GM18502 (cell line): Measurements from ENCODE around the gene ANKRD36.
"Not testable (repeated sequence)": the region's sequence is repeated elsewhere in the genome, so short reads cannot be mapped to it uniquely, and the experiment has no call there.

ENCODE experiments used
- ATAC-seq: cut with Tn5 transposase; IDR thresholded peaks from one replicate; pipeline ENCODE4 v1.9.1; 2021; ENCODE audit warnings: mild to moderate bottlenecking; ENCODE audit not compliant: unreplicated experiment, poor library complexity

The ANKRD36 gene

GRCh38 chr2:97113050-97113881 is at the start of gene ANKRD36:
Gene ANKRD36 (plus strand): TSS chr2:97113153. CDS start chr2:97113740, 587 bp downstream.
- peak; percentile 96 for ATAC-seq

GRCh38 chr2:97066030-97066429 is 46.9 kb upstream of the ANKRD36 start:
- ATAC-seq, result not testable (repeated sequence)

- ATAC-seq, result no peak
Measured at GRCh38 chr2:97067279-97068004, 45.5 kb upstream of the ANKRD36 start.

- no peak for ATAC-seq
Measured at GRCh38 chr2:97068074-97068473, 44.9 kb upstream of the ANKRD36 start.

GRCh38 chr2:97068722-97069121 is 44.2 kb upstream of the ANKRD36 start:
- ATAC-seq, result not testable (repeated sequence)

GRCh38 chr2:97070915-97071314 is 42.0 kb upstream of the ANKRD36 start:
- not testable (repeated sequence) for ATAC-seq

GRCh38 chr2:97077213-97077612 is 35.7 kb upstream of the ANKRD36 start:
- ATAC-seq, result not testable (repeated sequence)

GRCh38 chr2:97080855-97081254 is 32.1 kb upstream of the ANKRD36 start:
- not testable (repeated sequence) for ATAC-seq

GRCh38 chr2:97082206-97082605 is 30.7 kb upstream of the ANKRD36 start:
- ATAC-seq, result not testable (repeated sequence)

GRCh38 chr2:97083516-97083915 is 29.4 kb upstream of the ANKRD36 start:
- ATAC-seq, result not testable (repeated sequence)

GRCh38 chr2:97085093-97085492 is 27.9 kb upstream of the ANKRD36 start:
- not testable (repeated sequence) for ATAC-seq

- not testable (repeated sequence) for ATAC-seq
Measured at GRCh38 chr2:97088706-97089105, 24.2 kb upstream of the ANKRD36 start.

- not testable (repeated sequence) for ATAC-seq
Measured at GRCh38 chr2:97092946-97093345, 20.0 kb upstream of the ANKRD36 start.

GRCh38 chr2:97093983-97094771 is 18.8 kb upstream of the ANKRD36 start:
- peak; percentile 25 for ATAC-seq

GRCh38 chr2:97094772-97095611 is 18.0 kb upstream of the ANKRD36 start, which contains the start of gene FAHD2B:
Gene FAHD2B (minus strand): TSS chr2:97094882. CDS start chr2:97091706, 3,176 bp downstream.
- ATAC-seq, result peak; percentile 90

- no peak for ATAC-seq
Measured at GRCh38 chr2:97095661-97096060, 17.3 kb upstream of the ANKRD36 start.

GRCh38 chr2:97098786-97099372 is 14.1 kb upstream of the ANKRD36 start:
- not testable (repeated sequence) for ATAC-seq

- ATAC-seq, result not testable (repeated sequence)
Measured at GRCh38 chr2:97106878-97107277, 6.1 kb upstream of the ANKRD36 start.

- ATAC-seq, result not testable (repeated sequence)
Measured at GRCh38 chr2:97111246-97111645, 1.7 kb upstream of the ANKRD36 start.
